Neural cell (in vitro differentiated cells): ENCODE results near the gene LRTM1. TPM values are rescaled to one million over a fixed set of nuclear protein-coding genes. Genes with fewer than 3 reads are reported as not detected.

Experiments
- H2AFZ ChIP-seq: fragments of 200-600, 300-800 bp; sonication (generic), shearing (Covaris generic); 2 replicates; pipeline ENCODE4 v1.6.0; 2014; ENCODE audit warnings: low read depth, mild to moderate bottlenecking, antibody characterized with exemption, low read length, moderate library complexity
- H3F3A ChIP-seq: fragments of 200-600 bp; shearing (Covaris generic); 2 replicates; pipeline ENCODE4 v1.6.1; 2016; ENCODE audit warnings: mild to moderate bottlenecking, moderate library complexity, mixed read lengths, antibody characterized with exemption, low read length; ENCODE audit not compliant: insufficient read depth, poor library complexity, severe bottlenecking
- H3K27ac ChIP-seq: fragments of 200-600, 300-800 bp; sonication (generic), shearing (Covaris generic); 2 replicates; pipeline ENCODE4 v1.5.1; 2014; ENCODE audit warnings: mild to moderate bottlenecking, low read length, moderate library complexity
- H3K27me3 ChIP-seq: fragments of 300-800, 200-600 bp; sonication (generic), shearing (Covaris generic); 2 replicates; pipeline ENCODE4 v1.6.0; 2014; ENCODE audit warnings: mild to moderate bottlenecking, low read depth, low read length, moderate library complexity; ENCODE audit not compliant: insufficient read depth
- H3K36me3 ChIP-seq: fragments of 300-800, 200-600 bp; sonication (generic), shearing (Covaris generic); 2 replicates; pipeline ENCODE4 v1.5.1; 2014; ENCODE audit warnings: mild to moderate bottlenecking, antibody characterized with exemption, low read length, moderate library complexity; ENCODE audit not compliant: insufficient read depth
- H3K4me2 ChIP-seq: fragments of 300-800, 200-600 bp; sonication (generic), shearing (Covaris generic); 2 replicates; pipeline ENCODE4 v1.6.0; 2014; ENCODE audit warnings: mild to moderate bottlenecking, low read length
- H3K4me3 ChIP-seq: fragments of 300-800, 200-600 bp; sonication (generic), shearing (Covaris generic); 2 replicates; pipeline ENCODE4 v1.5.1; 2014; ENCODE audit warnings: mild to moderate bottlenecking, low read length, moderate library complexity
- H3K79me2 ChIP-seq: fragments of 200-600 bp; shearing (Covaris generic); replicated peaks from 2 replicates; pipeline ENCODE4 v1.6.0; 2014; ENCODE audit warnings: mild to moderate bottlenecking, low read length, moderate library complexity; ENCODE audit not compliant: insufficient read depth
- H3K9ac ChIP-seq: fragments of 300-800, 200-600 bp; sonication (generic), shearing (Covaris generic); 2 replicates; pipeline ENCODE4 v1.6.1; 2016; ENCODE audit warnings: mild to moderate bottlenecking, low read length, mixed read lengths
- H3K9me2 ChIP-seq: fragments of 200-600 bp; shearing (Covaris generic); 2 replicates; pipeline ENCODE4 v1.6.1; 2016; ENCODE audit warnings: mild to moderate bottlenecking, low read length, mixed read lengths; ENCODE audit not compliant: insufficient read depth
- H3K9me3 ChIP-seq: fragments of 200-600, 300-800 bp; sonication (generic), shearing (Covaris generic); 2 replicates; pipeline ENCODE4 v1.6.1; 2016; ENCODE audit warnings: mild to moderate bottlenecking, mixed run types, low read length, moderate library complexity, mixed read lengths
- H4K20me1 ChIP-seq: fragments of 200-600 bp; shearing (Covaris generic); 2 replicates; pipeline ENCODE4 v1.6.1; 2016; ENCODE audit warnings: mild to moderate bottlenecking, mixed run types; ENCODE audit not compliant: insufficient read depth
- EP300 ChIP-seq: fragments of 450-650 bp; conservative IDR thresholded peaks from 2 replicates; pipeline ENCODE4 v1.6.1; 2014; ENCODE audit warnings: antibody characterized with exemption, mild to moderate bottlenecking, moderate library complexity; ENCODE audit not compliant: poor library complexity, severe bottlenecking
- EZH2 ChIP-seq: fragments of 200-600, 300-800 bp; shearing (Covaris generic), sonication (generic); IDR thresholded peaks from 2 replicates; pipeline ENCODE4 v1.6.1; 2014; ENCODE audit warnings: antibody characterized with exemption, low read length, borderline replicate concordance, mild to moderate bottlenecking; ENCODE audit not compliant: insufficient read depth, poor library complexity, severe bottlenecking
- MXI1 ChIP-seq: fragments of 450-650 bp; conservative IDR thresholded peaks from 2 replicates; pipeline ENCODE4 v1.6.1; 2014; ENCODE audit warnings: antibody characterized with exemption, mild to moderate bottlenecking; ENCODE audit not compliant: poor library complexity, severe bottlenecking
- POLR2AphosphoS5 ChIP-seq: IDR thresholded peaks from 2 replicates; pipeline ENCODE4 v1.6.1; 2012
- RAD21 ChIP-seq: fragments of 450-650 bp; conservative IDR thresholded peaks from 2 replicates; pipeline ENCODE4 v1.6.1; 2014; ENCODE audit warnings: antibody characterized with exemption, mild to moderate bottlenecking, moderate library complexity
- SMC3 ChIP-seq: fragments of 450-650 bp; conservative IDR thresholded peaks from 2 replicates; pipeline ENCODE4 v1.6.1; 2014; ENCODE audit warnings: antibody characterized with exemption, mild to moderate bottlenecking, moderate library complexity; ENCODE audit not compliant: poor library complexity
- TAF1 ChIP-seq: IDR thresholded peaks from 2 replicates; pipeline ENCODE4 v1.6.1; 2012; ENCODE audit warnings: low read depth
- polyA plus RNA-seq: library from polyadenylated mRNA; depleted of rRNA; stranded (reverse); fragments of >200 nt; gene quantifications from 2 replicates; pipeline ENCODE4 v1.2.3, GENCODE V29; 2014
- TF ChIP-seq, protein P1 (sequence below): fragments of 450-650 bp; IDR thresholded peaks from 2 replicates; pipeline ENCODE4 v1.5.1; 2014; ENCODE audit warnings: antibody characterized with exemption, mild to moderate bottlenecking, moderate library complexity; ENCODE audit not compliant: poor library complexity, severe bottlenecking
- TF ChIP-seq, protein P2 (sequence below): IDR thresholded peaks from 2 replicates; pipeline ENCODE4 v1.6.1; 2012; ENCODE audit warnings: borderline replicate concordance

Gene LRTM1
- polyA plus RNA-seq, 1 donor from 2014 or later: not detected

DNA sequence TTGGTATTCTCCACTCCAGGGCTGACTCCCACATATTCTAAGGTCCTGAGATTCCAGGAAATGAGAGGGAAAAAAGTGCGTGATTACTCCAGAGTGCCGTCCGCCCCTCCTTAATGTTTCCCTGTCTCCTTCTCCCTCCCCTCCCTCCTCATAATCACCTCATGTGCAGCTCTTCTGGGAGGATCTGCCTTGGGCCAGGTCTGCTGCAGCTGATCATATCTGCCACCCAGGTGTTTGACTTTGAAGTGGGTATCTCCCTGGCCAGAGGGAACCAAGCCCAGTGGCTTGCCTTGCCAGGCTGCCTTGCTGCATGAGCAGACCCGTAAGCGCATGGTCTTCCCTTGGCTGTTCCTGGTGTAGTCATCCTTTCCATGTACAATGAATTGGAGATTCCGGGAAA is 28.1 kb upstream of the LRTM1 start:
- H3K36me3 ChIP-seq: no peaks in the 10 kb centered on the region

DNA sequence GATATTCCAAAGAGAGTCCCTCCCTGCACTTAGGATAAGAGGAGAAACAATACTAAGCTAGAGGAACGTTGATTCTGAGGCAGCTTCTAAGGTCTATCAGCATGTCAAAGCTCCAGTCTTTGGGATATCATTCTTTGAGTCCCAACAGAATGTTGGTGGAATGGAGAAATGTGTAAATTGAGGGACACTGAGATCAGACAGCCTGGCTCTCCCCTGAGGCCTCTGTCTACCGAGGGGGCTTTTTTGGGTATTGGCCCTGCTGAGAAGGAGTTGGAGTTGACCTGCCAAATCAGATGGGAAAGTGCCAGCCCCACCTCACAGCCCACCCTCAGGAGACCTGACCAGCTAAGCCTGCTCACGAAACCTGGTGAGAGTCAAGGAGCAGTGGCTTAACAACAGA is 27.6 kb upstream of the LRTM1 start:
- Histone ChIP-seq H3K9me3 (no peaks in the 10 kb centered on the region), H3F3A (no peaks in the 10 kb centered on the region), H3K9me2 (no peaks in the 10 kb centered on the region), H3K9ac (no peak overlapping the region), H4K20me1 (no peaks in the 10 kb centered on the region), H3K79me2 (no peaks in the 10 kb centered on the region), H3K4me2 (no peak overlapping the region), H3K4me3 (no peak overlapping the region), H3K27me3 (no peaks in the 10 kb centered on the region), H2AFZ (no peak overlapping the region), H3K27ac (no peak overlapping the region), H3K36me3 (no peaks in the 10 kb centered on the region)
- TF ChIP-seq POLR2AphosphoS5 (no peak), EZH2 (no peak), EP300 (no peak), SMC3 (no peak), MXI1 (no peak), RAD21 (no peak), TAF1 (no peak)
- TF ChIP-seq, protein P1, sequence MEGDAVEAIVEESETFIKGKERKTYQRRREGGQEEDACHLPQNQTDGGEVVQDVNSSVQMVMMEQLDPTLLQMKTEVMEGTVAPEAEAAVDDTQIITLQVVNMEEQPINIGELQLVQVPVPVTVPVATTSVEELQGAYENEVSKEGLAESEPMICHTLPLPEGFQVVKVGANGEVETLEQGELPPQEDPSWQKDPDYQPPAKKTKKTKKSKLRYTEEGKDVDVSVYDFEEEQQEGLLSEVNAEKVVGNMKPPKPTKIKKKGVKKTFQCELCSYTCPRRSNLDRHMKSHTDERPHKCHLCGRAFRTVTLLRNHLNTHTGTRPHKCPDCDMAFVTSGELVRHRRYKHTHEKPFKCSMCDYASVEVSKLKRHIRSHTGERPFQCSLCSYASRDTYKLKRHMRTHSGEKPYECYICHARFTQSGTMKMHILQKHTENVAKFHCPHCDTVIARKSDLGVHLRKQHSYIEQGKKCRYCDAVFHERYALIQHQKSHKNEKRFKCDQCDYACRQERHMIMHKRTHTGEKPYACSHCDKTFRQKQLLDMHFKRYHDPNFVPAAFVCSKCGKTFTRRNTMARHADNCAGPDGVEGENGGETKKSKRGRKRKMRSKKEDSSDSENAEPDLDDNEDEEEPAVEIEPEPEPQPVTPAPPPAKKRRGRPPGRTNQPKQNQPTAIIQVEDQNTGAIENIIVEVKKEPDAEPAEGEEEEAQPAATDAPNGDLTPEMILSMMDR: no peak
- TF ChIP-seq, protein P2, sequence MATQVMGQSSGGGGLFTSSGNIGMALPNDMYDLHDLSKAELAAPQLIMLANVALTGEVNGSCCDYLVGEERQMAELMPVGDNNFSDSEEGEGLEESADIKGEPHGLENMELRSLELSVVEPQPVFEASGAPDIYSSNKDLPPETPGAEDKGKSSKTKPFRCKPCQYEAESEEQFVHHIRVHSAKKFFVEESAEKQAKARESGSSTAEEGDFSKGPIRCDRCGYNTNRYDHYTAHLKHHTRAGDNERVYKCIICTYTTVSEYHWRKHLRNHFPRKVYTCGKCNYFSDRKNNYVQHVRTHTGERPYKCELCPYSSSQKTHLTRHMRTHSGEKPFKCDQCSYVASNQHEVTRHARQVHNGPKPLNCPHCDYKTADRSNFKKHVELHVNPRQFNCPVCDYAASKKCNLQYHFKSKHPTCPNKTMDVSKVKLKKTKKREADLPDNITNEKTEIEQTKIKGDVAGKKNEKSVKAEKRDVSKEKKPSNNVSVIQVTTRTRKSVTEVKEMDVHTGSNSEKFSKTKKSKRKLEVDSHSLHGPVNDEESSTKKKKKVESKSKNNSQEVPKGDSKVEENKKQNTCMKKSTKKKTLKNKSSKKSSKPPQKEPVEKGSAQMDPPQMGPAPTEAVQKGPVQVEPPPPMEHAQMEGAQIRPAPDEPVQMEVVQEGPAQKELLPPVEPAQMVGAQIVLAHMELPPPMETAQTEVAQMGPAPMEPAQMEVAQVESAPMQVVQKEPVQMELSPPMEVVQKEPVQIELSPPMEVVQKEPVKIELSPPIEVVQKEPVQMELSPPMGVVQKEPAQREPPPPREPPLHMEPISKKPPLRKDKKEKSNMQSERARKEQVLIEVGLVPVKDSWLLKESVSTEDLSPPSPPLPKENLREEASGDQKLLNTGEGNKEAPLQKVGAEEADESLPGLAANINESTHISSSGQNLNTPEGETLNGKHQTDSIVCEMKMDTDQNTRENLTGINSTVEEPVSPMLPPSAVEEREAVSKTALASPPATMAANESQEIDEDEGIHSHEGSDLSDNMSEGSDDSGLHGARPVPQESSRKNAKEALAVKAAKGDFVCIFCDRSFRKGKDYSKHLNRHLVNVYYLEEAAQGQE: no peak

More for the DNA sequence above, 28.1 kb upstream of the LRTM1 start:
- TF ChIP-seq, protein P1: no peak
- no peak for TF ChIP-seq EZH2
- no peak for TF ChIP-seq SMC3
- no peak for TF ChIP-seq MXI1
- TF ChIP-seq TAF1: no peak
- no peak for TF ChIP-seq EP300
- H3K9me3 ChIP-seq: no peaks in the 10 kb centered on the region
- H3K27me3 ChIP-seq: no peaks in the 10 kb centered on the region
- no peaks in the 10 kb centered on the region for H3F3A ChIP-seq
- no peak overlapping the region for H3K4me2 ChIP-seq
- H3K9ac ChIP-seq: no peak overlapping the region
- H3K9me2 ChIP-seq: no peaks in the 10 kb centered on the region
- no peaks in the 10 kb centered on the region for H3K79me2 ChIP-seq
- no peak overlapping the region for H3K4me3 ChIP-seq
- H4K20me1 ChIP-seq: no peaks in the 10 kb centered on the region
- H3K27ac ChIP-seq: no peak overlapping the region
- H2AFZ ChIP-seq: no peak overlapping the region
